Myocyte (in vitro differentiated cells): ENCODE data around the gene C1orf35. TPM values are rescaled to one million over a fixed set of nuclear protein-coding genes. Genes with fewer than 3 reads are reported as not detected.

Experiments used
- DNase-seq: peaks from one replicate; pipeline ENCODE4 v3.0.0-alpha.2; 2012; ENCODE audit warnings: low read depth
- total RNA-seq: library from RNA; depleted of rRNA; stranded (reverse); fragments of >200 nt; gene quantifications from 2 replicates; pipeline ENCODE4 v1.2.3, GENCODE V29; 2014

The C1orf35 gene
- total RNA-seq, 1 donor from 2014 or later, result 8.1 TPM

DNA sequence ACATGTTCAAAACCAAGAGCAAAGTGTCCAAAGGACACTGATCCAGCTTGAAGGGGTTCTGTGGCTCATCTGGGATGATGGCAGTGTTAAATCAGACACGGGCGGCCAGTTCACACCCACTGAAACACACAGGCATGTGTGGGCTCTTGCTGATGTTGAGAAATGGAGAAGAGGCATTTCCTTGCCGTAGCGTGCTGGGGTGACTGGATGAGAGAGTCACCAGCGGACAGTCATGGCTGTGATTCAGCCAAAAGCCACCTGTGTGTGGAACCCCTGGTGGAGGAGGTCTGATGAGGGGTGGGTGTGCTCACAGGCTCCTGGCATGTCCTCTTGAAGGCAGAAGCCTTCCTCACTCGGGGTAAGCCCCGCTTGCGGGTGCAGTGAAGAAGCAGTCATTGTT lies 7.2 kb downstream of the C1orf35 start:
- no peak for DNase-seq

DNA sequence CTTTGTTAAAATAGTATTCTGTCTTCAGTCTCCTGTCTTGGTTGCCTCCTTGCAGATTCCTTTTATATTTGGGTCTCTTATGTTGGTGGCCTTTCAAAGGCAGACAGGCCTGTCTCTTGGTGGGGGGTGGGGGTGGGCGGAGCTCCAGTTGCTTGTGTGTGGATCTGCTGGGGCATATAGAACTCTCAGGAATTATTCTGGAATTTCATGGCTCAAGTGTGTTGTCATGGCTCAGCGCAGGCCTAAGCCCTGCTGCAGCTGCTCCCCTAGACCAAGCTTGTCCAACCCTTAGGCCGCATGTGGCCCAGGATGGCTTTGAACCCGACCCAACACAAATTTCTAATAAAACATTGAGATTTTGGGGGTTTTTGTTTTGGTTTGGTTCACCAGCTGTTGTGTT lies 8.0 kb downstream of the C1orf35 start:
- DNase-seq, result no peak

DNA sequence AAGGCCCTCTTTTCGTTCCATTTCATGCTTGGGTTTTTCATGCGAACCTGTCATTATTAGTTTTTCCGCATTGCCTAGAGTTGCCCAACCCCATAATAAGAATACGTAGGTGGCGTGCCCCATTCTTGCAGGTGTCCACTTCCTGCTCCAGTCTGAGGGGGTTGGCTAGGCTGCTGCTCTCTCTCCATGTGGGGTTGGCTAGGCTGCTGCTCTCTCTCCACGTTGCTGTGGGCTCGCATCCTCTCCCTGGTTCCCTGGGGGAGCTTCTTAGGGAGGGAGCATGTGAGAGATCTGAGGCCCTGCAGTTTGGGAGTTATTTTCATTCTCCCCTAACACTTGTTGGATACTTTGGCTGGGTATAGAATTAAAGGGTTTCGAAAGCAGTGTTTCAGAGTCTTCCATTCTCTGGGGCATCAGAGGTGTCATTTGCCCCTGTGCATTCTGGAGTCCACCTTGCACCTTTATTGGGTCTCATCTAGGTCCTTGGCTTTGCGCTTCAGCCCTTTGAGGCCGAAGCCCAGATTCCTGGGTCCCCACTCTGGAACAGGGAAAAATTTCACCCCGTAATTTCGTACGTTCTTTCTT lies 8.6 kb downstream of the C1orf35 start:
- DNase-seq, result no peak

DNA sequence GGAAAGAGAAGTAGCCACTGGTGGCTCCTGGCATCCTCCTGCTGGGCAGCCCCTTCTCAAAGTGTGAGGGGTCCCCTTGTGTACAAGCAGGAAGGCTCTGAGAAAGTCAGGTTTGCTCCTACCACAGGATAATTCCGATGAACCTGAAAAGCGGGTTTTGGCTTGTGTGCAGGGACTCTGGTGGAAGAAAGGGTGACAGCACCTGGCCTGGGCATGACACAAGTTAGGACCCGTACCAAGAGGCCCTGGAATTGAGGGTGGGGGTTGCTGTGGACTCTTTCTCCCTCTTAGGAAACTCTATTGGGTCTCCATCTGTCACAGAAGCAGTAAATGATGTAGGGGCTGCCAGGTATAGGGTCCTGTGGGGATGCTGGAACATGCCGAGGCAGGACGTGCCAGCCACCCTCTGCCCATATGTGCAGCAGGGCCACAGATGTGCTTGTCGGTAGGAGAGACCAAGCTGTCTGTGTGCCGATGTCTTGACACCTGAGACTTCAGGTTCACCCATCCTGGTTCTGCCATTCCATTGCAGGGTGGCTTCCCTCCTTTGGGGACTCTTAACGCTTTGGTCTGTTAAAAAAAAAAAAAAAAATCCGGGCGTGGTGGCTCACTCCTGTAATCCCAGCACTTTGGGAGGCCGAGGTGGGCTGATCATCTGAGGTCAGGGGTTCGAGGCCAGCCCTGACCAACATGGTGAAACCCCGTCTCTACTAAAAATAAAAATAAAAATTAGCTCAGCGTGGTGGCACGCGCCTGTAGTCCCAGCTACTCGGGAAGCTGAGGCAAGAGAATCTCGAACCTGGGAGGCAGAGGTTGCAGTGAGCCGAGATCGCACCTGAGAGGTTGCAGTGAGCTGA lies 9.8 kb downstream of the C1orf35 start:
- DNase-seq, result no peak

DNA sequence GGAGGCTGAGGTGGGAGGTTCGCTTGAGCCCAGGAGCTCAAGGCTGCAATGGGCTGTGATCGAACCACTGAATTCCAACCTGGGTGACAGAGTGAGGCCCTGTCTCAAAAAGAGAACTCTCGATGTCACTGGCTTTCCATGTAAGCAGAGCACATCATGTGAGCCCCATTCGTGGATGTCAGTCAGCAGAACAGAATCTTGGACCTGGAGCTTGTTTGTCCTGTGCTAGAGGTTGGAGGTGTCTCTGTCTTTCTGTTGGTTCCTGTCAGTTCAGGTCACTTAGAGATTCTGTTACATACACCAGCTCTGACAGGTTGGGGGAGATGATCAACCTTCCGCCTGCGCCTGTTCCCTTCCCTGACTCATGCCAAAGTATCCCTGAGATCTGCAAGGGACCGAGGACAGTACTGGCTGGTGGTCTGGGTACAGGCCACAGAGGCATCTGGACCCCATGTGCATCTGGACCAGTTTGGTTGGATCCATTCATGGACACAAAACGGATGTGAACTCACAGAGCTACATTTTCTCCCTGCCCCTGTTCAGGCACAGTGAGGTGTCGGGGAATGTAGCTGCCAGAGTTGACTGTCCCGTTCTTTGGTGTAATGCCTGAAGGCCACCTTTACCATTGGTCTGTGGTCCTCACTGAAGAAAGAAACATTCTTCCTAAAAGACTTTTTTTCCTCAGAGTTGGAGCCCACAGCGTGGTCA lies 10.6 kb downstream of the C1orf35 start:
- no peak for DNase-seq

DNA sequence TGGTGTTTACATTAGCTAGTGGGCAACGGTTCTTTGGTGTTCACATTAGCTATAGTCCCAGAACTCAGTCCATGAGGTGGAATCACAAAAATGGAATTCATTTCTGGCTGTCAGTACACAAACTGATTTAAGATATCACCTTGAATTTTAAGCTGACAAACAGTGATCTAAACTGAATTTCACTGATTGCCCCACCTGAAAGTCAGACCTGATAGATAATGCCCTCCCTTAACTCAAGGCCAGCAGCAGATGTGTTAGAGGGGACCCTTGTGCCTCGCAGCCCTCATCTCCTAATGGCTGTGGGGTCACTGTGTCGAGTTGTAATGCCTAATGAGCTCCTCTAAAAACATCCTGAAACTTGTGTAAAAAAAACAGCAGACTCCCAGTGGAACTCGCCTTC lies 12.0 kb downstream of the C1orf35 start:
- no peak for DNase-seq

DNA sequence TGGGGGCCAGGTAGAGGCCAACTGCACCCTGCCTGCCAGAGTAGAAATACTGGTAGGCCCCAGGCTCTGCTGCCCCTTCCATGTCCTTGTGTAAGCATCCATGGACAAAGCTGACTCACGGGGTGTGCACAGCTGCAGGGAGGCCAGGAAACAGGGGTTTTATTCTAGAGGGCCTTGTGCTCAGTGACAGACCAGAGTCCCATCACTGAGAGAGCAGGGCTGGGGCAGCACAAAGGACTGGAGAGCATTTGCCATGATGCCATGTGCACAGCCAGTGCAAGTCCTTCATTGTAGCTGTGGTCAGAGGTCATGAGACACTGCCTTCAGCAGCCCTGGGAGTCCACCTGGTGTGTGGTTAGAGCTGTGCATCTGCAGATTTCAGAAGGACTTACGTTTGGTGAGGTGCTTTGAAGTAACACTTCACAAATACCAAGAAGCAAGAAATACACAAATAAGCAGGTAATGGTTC lies 12.5 kb downstream of the C1orf35 start:
- peak; percentile 70 for DNase-seq

DNA sequence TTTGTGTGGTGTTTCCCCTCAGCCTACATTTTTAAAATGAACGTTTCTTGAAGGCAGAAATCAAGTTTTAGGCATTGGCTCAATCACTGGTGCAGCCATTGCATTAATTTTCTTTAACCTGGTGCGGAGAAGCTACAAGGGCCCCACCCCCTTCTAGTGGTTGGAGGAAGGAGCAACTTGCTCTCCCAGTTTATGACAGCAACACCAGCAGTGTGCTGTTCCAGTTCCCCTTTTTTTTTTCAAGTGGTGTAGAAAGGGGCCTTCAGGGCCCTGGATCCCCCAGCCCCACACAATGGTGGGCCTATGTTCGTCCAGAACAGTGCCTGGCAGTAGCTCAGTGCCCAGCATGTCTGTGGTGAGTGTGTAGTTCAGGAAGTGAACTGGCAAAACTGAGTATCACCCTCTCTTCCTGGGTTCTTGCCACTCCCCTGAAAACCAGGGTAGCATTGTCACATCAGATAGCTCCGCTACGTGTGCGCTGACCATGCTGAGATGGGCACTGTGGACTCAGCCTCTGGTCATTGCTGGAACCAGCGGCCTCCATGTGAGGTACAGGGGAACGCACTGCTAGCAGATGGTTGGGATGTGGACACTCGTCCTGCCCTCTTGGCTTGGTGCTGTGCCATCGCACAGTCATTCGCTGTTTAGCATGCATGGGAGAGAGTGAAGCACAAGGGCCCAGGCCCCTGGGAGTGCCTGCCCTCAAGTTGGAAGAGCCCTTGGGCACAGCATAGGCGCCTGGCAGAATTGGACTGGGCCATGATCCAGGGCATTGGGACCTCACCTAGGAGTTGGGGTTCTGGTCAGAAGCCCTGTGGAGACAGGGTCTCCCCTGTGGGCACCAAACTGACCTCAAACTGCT lies 13.4 kb downstream of the C1orf35 start:
- no peak for DNase-seq

DNA sequence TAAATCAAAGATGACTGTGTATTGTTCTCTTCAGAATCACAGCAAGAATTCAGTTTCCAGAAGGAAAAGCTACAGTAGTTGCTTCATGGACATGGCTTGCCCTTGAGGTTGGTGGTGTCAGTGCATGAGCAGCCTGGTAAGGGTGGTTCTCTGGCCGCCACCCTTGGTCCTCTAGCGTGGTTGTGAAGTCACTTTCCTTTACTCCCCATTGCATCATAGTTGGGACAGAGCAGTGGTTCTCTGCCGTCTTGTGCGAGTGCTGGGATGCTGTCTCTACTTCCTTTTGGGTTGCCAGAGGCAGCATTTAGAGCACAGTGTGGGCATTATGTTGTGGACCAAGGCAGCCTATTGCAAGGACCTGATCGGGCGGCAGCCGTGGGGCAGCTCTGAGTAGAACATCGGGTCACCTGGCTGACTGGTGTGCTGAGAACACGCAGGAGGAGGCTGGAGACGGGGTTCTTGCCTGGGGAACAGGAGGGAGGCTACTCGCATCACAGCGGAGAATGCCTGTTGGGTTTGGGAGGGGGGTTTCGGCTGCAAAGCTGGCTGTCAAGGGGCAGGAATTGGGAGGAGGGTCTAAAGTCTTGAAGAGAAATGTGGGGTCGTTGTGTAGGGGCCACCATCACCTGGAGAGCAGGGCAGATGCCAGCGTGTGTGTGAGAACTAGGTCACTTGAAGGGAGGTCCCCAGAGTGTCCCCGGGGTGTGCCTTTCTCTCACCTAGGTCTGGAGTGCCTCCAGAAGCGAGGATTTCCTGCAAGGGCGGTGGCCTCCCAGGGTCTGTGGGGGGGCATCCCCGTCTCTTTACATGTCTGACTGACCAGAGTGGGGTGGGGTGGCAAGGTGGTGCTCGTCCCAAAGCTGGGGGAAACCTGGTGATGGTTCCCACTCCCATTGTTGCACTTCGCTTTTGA lies 14.3 kb downstream of the C1orf35 start:
- no peak for DNase-seq

DNA sequence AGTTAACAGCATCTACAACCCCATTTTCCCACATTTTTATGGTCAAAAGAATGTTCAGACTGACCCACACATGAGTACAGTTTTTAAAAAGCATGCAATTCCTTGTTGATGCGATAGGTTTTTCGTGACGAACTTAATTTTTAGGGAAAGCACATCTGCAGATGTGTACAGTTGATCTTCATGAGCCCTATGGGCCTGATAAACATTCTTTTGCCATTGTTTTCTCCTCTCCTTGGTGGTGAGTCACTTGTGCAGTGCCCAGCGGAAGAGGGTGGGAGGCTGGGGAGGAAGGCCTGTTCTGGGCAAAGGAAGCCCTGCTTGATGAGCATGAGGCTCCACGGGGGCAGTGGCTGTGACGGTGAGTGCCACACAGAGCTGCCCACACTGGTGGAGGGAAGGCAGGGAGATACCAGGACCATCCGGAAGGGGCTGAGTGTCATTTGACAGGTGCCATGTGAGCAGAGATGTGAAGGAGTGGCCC lies 15.3 kb downstream of the C1orf35 start:
- DNase-seq, result peak; percentile 54

DNA sequence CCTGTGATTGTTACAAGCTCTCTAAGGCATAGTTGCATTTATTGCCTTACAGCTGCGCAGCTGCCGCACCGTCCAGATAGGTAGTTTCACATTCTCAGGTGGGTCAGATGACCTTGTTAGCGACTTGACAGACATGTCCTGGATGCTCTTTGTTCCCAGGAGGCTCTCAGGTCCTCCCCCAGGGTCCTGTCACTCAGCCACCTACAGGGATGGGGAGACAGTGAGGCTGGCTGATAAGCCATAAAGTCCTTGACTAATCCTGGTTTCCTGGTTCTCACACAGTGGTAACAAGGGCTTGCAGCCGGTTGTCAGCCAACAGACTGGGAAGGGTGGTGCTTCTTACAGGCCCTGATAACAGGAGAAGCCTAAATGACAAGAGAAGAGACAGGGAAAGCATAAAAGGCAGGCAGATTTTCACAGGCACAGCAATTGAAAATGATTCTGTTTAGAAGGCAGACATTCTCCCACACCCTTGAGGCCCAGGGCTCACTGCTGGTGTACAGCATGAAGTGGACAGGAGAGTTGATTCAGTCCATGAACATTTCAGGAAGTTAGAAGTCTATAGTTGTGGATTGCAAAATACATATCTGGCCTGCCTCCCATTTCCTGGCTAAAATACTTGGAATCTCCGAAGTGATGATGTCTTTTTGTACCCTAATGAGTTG lies 17.7 kb downstream of the C1orf35 start:
- DNase-seq, result no peak

DNA sequence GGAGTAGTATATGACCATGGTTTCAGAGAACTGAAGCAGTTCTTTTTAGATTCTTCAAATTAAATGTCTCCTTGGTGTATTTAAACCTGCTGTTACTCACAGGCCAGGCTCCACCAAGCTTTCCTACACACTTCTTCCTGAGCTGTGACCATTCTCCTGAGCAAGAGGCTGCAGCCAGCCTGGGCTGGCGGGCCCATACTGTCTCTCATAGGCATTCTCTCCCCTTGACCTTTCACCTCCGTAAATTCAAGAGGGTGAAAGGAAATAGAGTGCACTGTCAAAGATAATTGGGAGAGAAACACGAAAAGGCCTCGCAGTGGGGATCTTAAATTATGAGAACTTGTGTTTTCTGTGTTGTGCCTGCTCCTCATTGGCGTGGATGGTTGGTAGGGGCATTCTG lies 18.3 kb downstream of the C1orf35 start:
- no peak for DNase-seq

DNA sequence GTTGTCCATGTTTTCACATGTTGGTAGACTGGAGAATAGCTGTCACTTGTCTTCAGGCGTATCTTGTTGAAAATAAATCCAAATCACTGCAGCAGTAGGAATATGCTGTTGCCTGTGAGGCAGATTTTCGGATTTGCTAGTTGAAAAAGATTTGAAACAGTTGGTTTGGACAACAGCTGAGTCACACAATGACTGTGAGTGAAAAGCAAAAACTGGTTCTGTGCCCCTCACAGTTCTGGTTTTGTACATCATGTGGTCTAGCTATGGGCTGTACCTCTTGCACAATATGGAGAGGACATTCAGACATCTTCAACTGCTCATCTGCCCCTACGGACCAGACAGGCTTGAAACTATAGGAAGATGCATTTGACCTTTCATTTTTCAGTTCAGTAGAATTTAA lies 18.8 kb downstream of the C1orf35 start:
- DNase-seq, result peak; percentile 48

DNA sequence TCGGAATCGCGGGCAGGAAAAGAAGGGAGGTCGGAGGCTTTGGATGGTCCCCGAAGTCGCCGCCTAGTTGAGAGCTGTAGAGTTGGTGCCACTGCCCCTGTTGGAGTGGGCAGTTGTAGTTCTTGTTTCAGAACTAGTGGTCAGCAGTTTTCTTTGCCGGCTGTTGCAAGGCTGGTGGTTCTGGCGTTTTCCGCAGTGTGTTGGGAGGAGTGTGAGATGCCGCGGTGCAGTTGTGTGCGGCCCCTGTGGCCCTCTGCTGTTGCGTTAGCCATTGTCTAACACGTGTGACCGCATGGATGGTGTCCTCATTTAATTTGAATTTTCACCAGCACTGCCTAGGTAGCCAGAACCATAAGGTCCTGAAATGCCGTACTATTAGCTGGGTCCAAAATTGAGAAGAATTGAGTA lies 19.2 kb downstream of the C1orf35 start:
- DNase-seq, result peak; percentile 87

DNA sequence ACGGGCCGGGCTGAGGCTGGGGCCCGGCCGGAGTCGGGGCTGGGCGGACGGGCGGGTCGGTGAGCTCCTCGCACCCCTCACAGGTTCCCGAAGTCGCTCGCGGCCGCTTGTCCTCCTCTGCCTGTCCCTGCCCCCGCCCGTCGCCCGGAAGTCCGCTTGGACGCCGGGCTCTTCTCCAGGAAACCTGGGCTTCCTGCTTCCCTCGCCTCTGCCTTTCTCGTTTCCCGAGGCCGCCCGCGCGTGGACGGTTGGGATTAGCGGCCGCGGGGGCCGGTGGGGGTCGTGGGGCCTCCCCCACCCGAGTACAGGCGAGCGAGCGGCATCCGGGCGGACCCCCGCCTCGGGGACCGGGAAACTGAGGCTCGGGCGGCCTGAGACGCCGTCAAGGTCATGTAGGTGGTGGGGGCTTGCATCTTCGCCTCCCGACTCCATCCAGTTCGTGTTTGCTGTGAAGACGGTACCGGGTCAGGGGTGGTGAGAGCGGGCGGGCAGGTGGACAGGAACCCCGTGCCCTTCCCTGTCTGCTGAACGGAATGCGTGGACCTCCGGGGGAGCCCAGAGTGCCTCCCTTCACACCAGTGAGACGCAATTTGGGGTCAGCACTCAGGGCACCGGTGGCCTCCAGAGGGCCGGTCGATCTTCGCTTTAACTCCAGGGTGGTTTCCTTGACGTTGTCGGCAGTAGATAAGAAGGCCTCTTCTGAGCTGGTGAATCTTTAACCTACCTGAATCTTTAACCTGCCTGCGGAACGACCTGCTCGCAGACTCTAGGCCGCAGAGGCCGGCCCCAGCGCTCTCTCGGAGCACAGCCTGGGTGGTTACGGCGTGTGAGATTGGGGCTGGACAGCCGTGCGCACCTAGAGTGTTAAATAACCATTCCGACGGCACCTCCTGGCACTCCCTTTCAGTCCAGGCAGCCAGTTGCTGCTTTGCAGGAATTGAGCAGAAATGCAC lies 19.9 kb downstream of the C1orf35 start:
- DNase-seq, result no peak

DNA sequence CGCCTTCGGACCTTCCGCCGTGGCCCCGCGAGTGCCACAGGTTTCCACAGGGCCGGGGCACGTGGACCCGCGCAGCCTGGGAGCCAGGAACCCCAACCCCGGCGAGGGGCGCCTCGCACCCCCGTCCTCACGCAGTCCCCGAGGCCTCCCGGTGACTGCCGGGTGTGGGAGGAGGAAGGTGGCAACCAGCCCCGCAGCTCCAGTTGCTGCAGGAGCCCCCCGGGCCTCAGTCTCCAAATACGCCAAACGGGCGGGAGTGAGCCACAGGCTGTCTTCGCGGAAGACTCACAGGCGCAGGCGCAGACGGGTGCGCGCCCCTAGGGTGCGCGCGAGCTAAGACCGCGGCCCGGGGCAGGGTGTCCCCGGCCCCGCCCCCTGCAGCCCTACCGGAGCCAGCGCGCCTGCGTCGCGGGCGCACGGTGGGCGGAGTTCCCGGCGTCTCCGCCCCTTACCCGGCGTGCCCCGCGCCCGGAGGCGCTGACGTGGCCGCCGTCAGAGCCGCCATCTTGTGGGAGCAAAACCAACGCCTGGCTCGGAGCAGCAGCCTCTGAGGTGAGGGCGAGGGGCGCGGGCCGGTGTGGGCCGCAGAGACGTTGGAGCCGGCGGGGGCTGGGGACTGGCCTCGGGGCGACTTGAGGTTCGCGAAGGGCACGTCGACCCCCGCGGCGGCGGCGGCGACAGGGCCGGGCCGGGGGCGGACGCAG lies 20.8 kb downstream of the C1orf35 start, which contains the start of gene ARF1:
ARF1 (plus strand) TSS at position 495 of the 704 bp plus-strand sequence. CDS start 14,407 bp downstream, outside the sequence.
- peak; percentile 92 for DNase-seq

DNA sequence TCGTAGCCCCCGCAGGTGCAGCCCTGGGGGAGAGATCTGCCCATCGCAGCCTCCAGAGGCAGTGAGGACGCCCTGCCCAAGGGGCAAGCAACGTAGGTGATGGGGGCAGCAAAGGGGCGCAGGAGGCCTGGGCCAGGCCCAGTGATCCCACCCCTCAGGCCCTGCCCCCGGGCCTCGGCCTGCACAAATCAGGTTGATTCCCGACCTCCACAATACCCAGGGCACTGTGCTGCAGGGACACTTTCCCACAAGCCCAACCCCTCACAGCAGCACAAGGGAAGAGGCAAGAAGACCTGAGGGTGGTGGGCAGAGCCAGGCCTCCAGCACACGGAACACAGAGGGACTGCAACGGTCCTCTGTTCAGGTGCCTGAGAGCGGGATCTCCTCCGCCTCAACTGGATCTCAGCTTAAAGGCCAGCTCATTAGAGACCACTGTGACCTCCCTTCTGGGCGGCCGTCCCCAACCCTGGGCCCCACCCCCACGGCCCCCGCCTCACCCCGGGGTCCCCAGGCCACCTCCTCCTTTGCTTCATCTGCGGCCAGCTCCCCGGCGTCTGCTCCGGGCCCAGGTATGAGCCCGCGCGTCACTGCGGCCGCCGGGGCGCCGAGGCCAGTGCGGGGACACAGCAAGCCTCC lies 21.4 kb downstream of the C1orf35 start:
- DNase-seq, result no peak
